GM10847 (cell line): Measurements from ENCODE around the gene UBA1.

Experiments
- POLR2A ChIP-seq: IDR thresholded peaks from 2 replicates; pipeline ENCODE4 v1.6.1; 2011; ENCODE audit not compliant: insufficient read length; ENCODE audit errors: extremely low read depth

Gene UBA1

GRCh38 chrX:47177079-47177478 is 16.6 kb upstream of the UBA1 start:
- TF ChIP-seq POLR2A: no peak

- TF ChIP-seq POLR2A: no peak
Observed at GRCh38 chrX:47178337-47178736, 15.3 kb upstream of the UBA1 start.

GRCh38 chrX:47179221-47179927 is 14.3 kb upstream of the UBA1 start:
- TF ChIP-seq POLR2A: no peak

GRCh38 chrX:47179928-47180255 is 13.7 kb upstream of the UBA1 start:
- TF ChIP-seq POLR2A: no peak

GRCh38 chrX:47180346-47180745 is 13.3 kb upstream of the UBA1 start:
- TF ChIP-seq POLR2A: no peak

- no peak for TF ChIP-seq POLR2A
Observed at GRCh38 chrX:47181301-47181700, 12.3 kb upstream of the UBA1 start.

- no peak for TF ChIP-seq POLR2A
Observed at GRCh38 chrX:47182106-47182700, 11.4 kb upstream of the UBA1 start.

- no peak for TF ChIP-seq POLR2A
Observed at GRCh38 chrX:47184486-47184885, 9.1 kb upstream of the UBA1 start.

GRCh38 chrX:47185241-47185640 is 8.4 kb upstream of the UBA1 start:
- no peak for TF ChIP-seq POLR2A

GRCh38 chrX:47186096-47186740 is 7.4 kb upstream of the UBA1 start:
- no peak for TF ChIP-seq POLR2A

GRCh38 chrX:47187106-47187677 is 6.4 kb upstream of the UBA1 start:
- TF ChIP-seq POLR2A: no peak

GRCh38 chrX:47189906-47190305 is 3.7 kb upstream of the UBA1 start:
- no peak for TF ChIP-seq POLR2A

GRCh38 chrX:47190445-47191269 is 3.0 kb upstream of the UBA1 start:
- TF ChIP-seq POLR2A: peak; percentile 77

- no peak for TF ChIP-seq POLR2A
Observed at GRCh38 chrX:47191331-47191730, 2.3 kb upstream of the UBA1 start.

- no peak for TF ChIP-seq POLR2A
Observed at GRCh38 chrX:47191806-47192401, 1.7 kb upstream of the UBA1 start.
